GM18951 (cell line): ENCODE results near the gene ADAMTSL1.

Source experiments
- POLR2A ChIP-seq: IDR thresholded peaks from 4 replicates; pipeline ENCODE4 v1.6.1; 2011; ENCODE audit warnings: mild to moderate bottlenecking; ENCODE audit not compliant: insufficient read length, insufficient read depth; ENCODE audit errors: extremely low read depth
- in situ Hi-C: fragments of 300-500 bp; cut with MboI; formaldehyde crosslinking; loops from one replicate; pipeline ENCODE4 v1.12.0; 2022; ENCODE audit warnings: low sequenced_read_pairs, mixed read lengths, inconsistent platforms; ENCODE audit not compliant: unreplicated experiment

The ADAMTSL1 gene

DNA sequence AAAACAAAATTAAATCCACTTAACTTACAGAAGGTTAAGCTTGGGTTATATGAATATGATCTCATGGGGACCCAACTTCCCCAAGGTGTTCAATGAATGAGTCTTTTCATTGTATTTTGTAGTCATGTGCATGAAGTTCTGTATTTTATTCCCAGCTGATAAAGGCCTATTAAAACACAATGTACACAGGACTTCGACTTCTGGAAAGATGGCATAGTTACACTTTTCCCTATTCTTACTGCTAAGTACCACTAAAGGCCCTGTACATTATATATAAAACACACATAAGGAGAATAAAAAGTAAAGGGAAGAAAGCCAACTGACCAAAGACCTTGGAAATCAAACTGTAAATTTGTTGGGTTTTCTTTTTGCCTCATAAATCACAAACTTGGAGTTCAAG lies 336.6 kb downstream of the ADAMTSL1 start:
- in situ Hi-C loops = no loop called here
- TF ChIP-seq POLR2A = no peak

DNA sequence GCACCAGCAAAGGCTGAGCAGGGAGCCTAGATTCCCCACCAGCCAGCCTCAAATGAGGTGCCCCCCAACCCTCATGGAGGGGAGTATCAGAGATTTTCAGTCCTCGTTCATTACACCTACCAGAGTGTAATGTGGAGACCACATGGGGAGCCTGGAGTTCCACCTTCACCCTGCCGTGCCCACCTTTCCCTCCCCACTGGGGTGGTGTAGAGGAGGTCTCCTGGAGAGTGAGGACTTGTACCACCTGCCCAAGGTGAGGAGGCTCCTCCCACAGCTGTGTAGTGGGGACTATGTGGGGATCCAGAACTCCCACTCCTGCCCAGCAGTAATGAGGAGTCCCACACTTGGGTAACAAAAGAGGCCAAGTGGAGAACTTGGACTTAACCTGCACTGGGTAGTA lies 337.2 kb downstream of the ADAMTSL1 start:
- in situ Hi-C loops = no loop called here
- TF ChIP-seq POLR2A = no peak

DNA sequence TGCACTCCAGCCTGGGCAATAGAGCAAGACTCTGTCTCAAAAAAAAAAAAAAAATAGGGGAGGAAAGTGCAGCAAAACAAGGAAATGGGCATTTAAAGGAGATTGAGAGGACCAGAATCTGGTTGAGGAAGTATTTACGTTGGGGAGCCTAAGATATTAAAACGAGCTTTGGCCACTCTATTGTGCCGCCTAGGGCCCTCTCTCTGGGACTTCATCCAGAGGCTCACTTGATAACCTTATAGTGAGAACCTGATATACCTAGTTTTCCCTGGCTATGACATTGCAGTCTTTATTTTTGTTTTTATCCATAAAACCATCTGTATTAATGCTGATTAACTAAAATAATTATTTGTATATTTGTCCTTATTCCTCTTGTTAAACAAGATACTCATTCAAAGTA lies 345.5 kb downstream of the ADAMTSL1 start:
- no peak for TF ChIP-seq POLR2A
- in situ Hi-C loops = no loop called here

DNA sequence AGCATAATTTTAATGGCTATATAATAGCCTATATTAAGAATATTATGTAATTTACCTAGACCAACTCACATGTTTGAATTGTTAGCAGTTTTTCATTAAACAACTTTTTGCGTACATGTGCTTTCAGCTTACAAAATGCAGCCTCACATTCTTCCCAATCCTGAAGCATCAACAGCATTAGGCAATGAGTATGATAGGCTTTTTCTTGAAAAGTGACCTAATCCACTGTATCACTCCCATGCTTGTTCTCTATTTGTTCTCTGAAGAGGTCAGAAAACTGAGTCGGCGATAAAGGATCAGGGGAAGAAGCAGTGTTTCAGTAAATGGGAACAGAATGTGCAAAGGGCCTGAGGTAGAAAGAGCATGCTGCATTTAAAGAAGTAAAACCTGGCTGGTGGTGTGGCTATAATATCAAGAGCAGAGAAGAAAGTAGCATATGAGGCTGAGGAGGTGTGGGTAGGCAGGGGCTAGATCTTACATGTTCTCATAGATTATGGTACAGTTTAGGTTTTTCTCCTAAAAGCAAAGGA lies 346.7 kb downstream of the ADAMTSL1 start:
- in situ Hi-C loops = no loop called here
- TF ChIP-seq POLR2A = no peak

DNA sequence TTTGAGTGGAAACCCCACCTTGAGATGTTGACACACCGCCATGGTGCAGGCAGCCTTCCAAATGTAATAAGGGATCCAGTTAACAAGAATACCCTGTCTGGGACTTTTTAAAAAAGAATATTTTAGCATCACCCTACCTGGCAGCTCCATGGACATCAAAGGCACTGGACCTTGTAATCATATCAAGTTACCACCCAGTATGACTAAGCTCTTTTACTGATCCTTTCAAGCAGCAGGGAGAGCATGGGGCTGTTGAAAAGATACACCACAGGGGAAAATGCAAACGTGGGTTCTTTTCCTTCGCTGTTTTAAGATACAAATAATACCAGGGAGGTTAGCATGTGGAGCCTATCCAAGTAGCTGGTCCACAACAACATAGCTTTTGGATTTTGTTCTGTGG lies 347.8 kb downstream of the ADAMTSL1 start:
- in situ Hi-C loops = no loop called here
- TF ChIP-seq POLR2A = no peak

DNA sequence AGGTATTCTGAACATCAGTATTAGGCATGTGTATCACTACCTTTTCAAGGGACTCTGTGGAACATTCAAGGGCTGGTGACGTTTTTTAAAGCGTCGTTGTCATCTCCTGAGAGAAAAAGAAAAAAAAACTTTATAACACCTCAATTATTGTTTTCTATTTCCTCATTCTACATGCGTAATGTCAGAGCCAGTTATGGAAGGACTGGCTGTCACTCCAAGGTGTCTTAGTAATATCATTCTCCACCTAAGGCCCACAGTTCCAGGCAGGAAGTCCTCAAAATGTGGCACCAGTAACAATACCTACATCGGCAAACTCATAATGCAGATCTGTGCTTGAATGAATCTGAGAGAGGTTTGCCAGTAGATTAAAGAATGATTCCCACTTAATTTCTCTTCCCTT lies 348.9 kb downstream of the ADAMTSL1 start:
- TF ChIP-seq POLR2A = no peak
- in situ Hi-C loops = no loop called here

DNA sequence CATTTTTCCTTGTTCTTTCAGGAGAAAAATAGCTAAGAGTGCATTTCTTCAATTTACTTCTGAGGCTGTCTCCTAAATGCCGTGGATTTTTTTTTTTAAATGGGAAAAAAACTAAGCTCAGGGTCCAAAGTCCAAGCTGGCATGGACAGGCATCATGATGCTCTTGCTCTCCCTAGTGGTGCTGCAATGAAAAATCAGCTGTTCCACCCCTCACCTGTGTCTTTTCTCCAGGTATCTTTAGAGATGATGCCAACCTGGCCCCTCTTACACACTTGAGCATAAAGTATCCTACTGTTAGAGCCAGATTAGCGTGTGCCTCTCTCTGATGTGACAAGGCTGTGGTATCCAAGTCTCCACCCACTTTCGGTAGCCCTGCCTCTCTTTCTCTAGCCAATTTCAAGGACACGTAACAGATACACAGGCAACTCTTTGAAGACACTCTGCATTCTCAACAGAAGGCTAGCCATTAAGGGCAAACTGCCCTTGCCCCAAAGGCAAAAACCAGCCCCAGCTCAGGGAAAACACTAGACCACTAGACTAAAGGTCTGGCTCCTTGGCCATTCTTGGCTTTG lies 350.2 kb downstream of the ADAMTSL1 start:
- no peak for TF ChIP-seq POLR2A
- in situ Hi-C loops = no loop called here

DNA sequence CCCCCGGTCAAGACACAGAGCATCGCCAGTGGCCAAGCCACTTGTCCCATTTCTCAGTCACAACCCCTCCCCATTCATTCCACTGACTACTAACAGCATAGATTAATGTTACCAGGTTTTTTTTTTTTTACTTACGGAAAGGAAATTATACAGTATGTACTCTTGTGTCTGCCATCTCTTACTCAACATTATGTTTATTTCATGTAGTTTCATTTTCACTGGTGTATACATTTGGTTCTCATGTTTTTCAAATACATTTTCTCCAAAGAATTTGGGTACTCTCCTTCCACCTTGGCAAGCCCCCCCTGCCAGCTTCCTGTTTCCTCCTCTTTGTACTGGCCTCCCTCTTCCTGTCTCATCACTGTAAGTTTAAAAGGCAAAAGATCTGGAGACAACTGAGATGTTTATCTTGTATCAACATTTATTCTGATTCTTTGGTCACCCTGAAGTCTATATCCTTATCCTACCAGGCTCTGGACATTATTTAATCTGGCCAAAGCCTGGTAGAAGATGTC lies 351.8 kb downstream of the ADAMTSL1 start:
- in situ Hi-C loops = no loop called here

DNA sequence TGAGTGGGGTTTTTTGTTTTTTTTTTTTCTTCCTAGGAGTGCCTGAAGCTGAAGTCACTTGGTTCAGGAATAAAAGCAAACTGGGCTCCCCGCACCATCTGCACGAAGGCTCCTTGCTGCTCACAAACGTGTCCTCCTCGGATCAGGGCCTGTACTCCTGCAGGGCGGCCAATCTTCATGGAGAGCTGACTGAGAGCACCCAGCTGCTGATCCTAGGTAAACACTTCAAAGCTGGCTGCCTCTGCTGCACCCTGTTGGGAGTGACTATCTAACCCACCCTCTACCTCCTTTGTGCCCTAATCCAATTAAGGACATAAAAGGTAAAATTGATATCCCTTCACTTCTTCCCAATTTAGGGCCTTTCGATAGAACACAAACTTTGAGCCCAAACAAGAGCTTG lies 352.3 kb downstream of the ADAMTSL1 start:
- TF ChIP-seq POLR2A = no peak
- in situ Hi-C loops = no loop called here

More for the DNA sequence above, 351.8 kb downstream of the ADAMTSL1 start:
- TF ChIP-seq POLR2A = no peak

DNA sequence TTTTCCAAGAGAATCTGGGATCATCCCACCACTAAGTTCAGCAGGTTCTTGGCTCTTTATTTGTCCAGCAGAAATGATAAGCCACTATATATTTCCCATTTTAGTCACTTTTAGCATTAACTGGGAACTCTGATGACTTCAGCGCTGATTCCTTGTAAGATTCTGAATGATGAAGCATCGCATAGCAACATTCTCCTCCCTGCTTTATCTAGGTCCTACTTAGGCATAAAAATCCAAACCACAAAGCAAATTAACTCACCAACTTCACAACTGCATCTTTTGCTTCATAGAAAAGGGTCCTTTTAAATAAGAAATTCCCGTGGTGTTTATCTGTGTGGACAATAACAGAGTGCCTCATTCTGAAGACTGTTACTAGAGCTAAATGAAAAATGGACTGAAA lies 355.1 kb downstream of the ADAMTSL1 start:
- in situ Hi-C loops = no loop called here
- no peak for TF ChIP-seq POLR2A

DNA sequence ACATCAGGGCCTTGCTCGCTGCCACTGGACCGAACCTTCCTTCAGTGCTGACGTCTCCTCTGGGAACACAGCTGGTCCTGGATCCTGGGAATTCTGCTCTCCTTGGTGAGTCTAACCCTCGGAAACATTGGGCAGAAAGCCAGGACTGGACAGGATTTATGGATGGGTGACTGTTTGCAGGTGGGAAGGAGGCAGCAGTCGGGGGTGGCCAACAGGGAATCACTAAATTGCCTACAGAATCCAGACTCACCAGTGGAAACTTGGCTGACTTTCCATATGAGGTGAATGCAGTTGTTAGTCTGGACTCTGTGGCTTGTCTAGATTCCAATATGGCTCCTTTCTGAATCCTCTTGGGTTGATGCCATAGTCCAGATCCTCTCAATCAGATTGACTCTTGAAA lies 355.9 kb downstream of the ADAMTSL1 start:
- TF ChIP-seq POLR2A = no peak
- in situ Hi-C loops = no loop called here

DNA sequence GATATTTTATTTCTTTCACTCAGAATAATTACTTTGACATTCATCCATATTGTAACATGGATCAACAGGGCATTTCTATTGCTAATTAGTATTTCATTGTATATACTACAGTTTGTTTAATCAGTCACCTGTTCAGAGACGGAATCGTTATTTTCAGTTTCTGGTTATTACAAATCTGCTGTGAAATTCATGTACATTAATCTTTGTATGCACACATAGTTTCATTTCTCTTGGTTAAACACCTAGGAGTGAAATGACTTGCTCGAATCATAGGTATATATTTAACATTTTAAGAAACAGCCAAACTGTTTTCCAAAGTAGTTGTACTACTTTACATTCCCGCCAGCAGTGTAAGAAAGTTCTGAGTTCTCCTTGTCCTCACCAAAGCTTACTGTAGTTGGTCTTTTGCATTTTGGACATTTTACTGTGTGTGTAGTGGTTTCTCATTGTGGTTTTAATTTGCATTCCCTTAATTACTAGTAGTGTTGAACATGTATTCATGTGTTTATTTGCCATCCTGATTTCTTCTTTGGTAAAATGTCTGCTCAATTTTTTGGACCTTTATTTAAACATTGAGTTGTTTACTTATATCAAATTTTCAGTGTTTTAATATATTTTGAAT lies 360.9 kb downstream of the ADAMTSL1 start:
- in situ Hi-C loops = no loop called here
- no peak for TF ChIP-seq POLR2A

DNA sequence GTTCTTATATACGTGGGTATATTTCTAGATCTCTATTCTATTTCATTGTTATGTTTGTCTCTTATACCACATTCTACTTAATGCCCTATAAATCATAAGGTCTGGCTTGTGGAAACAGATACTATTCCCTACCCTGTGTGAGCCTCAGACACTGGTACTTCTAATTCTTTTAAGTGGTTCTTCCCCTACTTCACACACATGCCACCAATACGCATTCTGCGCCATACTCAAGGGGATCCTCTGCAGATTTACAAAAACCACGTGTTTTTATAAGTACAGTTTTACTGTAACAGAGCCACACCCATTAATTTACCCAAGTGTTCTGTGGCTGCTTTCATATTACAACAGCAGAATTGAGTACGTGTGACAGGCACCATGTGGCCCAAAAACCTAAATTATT lies 363.4 kb downstream of the ADAMTSL1 start:
- in situ Hi-C loops = no loop called here
- no peak for TF ChIP-seq POLR2A

DNA sequence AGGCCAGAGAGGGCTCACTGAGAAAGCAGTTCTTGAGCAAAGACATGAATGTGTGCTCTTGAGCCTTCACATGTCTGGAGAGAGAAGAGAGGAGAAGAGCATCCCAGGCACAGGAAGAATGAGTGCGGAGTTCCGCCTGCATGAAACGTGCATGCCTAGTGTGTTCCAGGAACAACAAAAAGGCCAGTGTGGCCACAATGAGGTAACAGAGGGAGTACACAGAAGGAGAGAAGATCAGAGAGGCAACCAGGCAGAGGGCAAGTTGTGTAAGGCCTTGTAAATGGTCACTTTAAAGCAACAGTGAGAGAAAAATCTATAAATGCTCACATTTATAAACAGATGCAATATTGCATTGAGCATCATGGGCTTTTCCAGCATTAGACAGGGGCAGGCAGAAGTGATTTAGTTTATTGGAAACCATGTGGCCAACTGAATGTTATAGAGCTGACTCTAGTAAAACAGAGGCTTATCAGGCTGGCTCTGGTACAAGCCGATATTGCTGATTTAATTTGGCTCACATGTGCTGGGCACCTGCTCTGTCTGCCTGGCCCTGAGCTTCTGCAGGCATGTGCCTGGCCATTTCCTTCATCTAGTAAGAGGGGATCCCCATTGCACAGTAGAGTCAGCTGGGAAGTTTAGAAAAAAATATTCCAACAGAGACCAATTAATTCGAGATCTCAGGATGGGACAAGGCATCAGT lies 373.8 kb downstream of the ADAMTSL1 start:
- TF ChIP-seq POLR2A = no peak
- in situ Hi-C loops = no loop called here
